Trophoblast cell (in vitro differentiated cells and primary cell): ENCODE results near the gene MSH4.
"Not testable (repeated sequence)": the region's sequence is repeated elsewhere in the genome, so short reads cannot be mapped to it uniquely, and the experiment has no call there.

Experiments
- DNase-seq, 2 donors: peaks; one replicate each; pipeline ENCODE4 v3.0.0-alpha.2; 2016
- H2AFZ ChIP-seq: 2 replicates; pipeline ENCODE4 v1.6.1; 2013; ENCODE audit warnings: low read length, moderate library complexity, mild to moderate bottlenecking; ENCODE audit not compliant: insufficient read depth, poor library complexity
- H2AK5ac ChIP-seq: 2 replicates; pipeline ENCODE4 v1.6.1; 2013; ENCODE audit warnings: mild to moderate bottlenecking, low read length
- H2BK120ac ChIP-seq: 2 replicates; pipeline ENCODE4 v1.6.1; 2013; ENCODE audit warnings: low read length, mild to moderate bottlenecking, moderate library complexity; ENCODE audit not compliant: insufficient read depth, poor library complexity
- H2BK12ac ChIP-seq: 2 replicates; pipeline ENCODE4 v1.6.1; 2013; ENCODE audit warnings: mild to moderate bottlenecking, low read length, moderate library complexity
- H2BK5ac ChIP-seq: 2 replicates; pipeline ENCODE4 v1.6.1; 2013; ENCODE audit warnings: low read length, low read depth, moderate library complexity, mild to moderate bottlenecking; ENCODE audit not compliant: poor library complexity
- H3K14ac ChIP-seq: 2 replicates; pipeline ENCODE4 v1.6.1; 2013; ENCODE audit warnings: mild to moderate bottlenecking, low read length
- H3K18ac ChIP-seq: 2 replicates; pipeline ENCODE4 v1.6.1; 2013; ENCODE audit warnings: mild to moderate bottlenecking, low read length
- H3K23ac ChIP-seq: 2 replicates; pipeline ENCODE4 v1.6.1; 2013; ENCODE audit warnings: low read length
- H3K27ac ChIP-seq: 2 replicates; pipeline ENCODE4 v1.5.1; 2013; ENCODE audit warnings: low read depth, mild to moderate bottlenecking, inconsistent platforms, low read length, moderate library complexity
- H3K27me3 ChIP-seq: 2 replicates; pipeline ENCODE4 v1.6.1; 2013; ENCODE audit warnings: inconsistent platforms, mild to moderate bottlenecking, low read length, moderate library complexity; ENCODE audit not compliant: insufficient read depth
- H3K36me3 ChIP-seq, 2 experiments: 1 replicate in 1 of 2; 2 replicates in 1 of 2; pipeline ENCODE4 v1.6.1; 2013; ENCODE audit warnings: low read length in 2 of 2, mild to moderate bottlenecking in 2 of 2, moderate library complexity in 1 of 2; ENCODE audit not compliant: insufficient read depth in 2 of 2, control insufficient read depth in 1 of 2
- H3K4ac ChIP-seq: 2 replicates; pipeline ENCODE4 v1.6.1; 2013; ENCODE audit warnings: low read depth, mild to moderate bottlenecking, low read length, moderate library complexity
- H3K4me1 ChIP-seq, 2 experiments: 1 replicate in 1 of 2; 2 replicates in 1 of 2; pipeline ENCODE4 v1.6.1; 2013; ENCODE audit warnings: low read length in 2 of 2, mild to moderate bottlenecking in 2 of 2, moderate library complexity in 1 of 2; ENCODE audit not compliant: insufficient read depth in 2 of 2, control insufficient read depth in 1 of 2
- H3K4me2 ChIP-seq: 2 replicates; pipeline ENCODE4 v1.6.1; 2013; ENCODE audit warnings: inconsistent platforms, mild to moderate bottlenecking, low read length, moderate library complexity
- H3K4me3 ChIP-seq: 2 replicates; pipeline ENCODE4 v1.5.1; 2013; ENCODE audit warnings: mild to moderate bottlenecking, low read depth, low read length, inconsistent platforms
- H3K79me1 ChIP-seq: one replicate; pipeline ENCODE4 v1.6.1; 2013; ENCODE audit warnings: low read length
- H3K79me2 ChIP-seq: 2 replicates; pipeline ENCODE4 v1.6.1; 2013; ENCODE audit warnings: low read length, mild to moderate bottlenecking; ENCODE audit not compliant: control insufficient read depth, insufficient read depth, poor library complexity
- H3K9ac ChIP-seq: 2 replicates; pipeline ENCODE4 v1.6.1; 2013; ENCODE audit warnings: mild to moderate bottlenecking, low read length
- H3K9me3 ChIP-seq: 2 replicates; pipeline ENCODE4 v1.6.1; 2013; ENCODE audit warnings: low read depth, mild to moderate bottlenecking, control low read depth, inconsistent platforms, low read length; ENCODE audit not compliant: insufficient read depth
- H4K12ac ChIP-seq: 2 replicates; pipeline ENCODE4 v1.6.1; 2013; ENCODE audit warnings: low read depth, mild to moderate bottlenecking, low read length, moderate library complexity
- H4K8ac ChIP-seq: 2 replicates; pipeline ENCODE4 v1.6.1; 2013; ENCODE audit warnings: low read depth, mild to moderate bottlenecking, low read length, moderate library complexity
- H4K91ac ChIP-seq: one replicate; pipeline ENCODE4 v1.6.1; 2013; ENCODE audit warnings: low read depth, mild to moderate bottlenecking, low read length, moderate library complexity
- WGBS: extraction: QIAGEN DNeasy Blood & Tissue Kit; methylation state at CpG from one replicate; pipeline ENCODE4 v1.1.7; 2013; ENCODE audit warnings: missing lambda C conversion rate; ENCODE audit not compliant: insufficient read length, insufficient coverage; ENCODE audit errors: extremely low coverage; 5-methylcytosine and 5-hydroxymethylcytosine counted together

Gene MSH4

GRCh38 chr1:75777812-75778211 is 18.9 kb upstream of the MSH4 start:
- not testable (repeated sequence) for H3K27me3 ChIP-seq, H3K79me1 ChIP-seq, H3K14ac ChIP-seq, H3K23ac ChIP-seq, H3K79me2 ChIP-seq, H3K9me3 ChIP-seq, H2AFZ ChIP-seq, H2AK5ac ChIP-seq, H2BK12ac ChIP-seq, H3K4me2 ChIP-seq, H2BK120ac ChIP-seq, H3K18ac ChIP-seq, H3K4me1 ChIP-seq, H4K12ac ChIP-seq, H3K9ac ChIP-seq, H3K4me3 ChIP-seq, H4K91ac ChIP-seq, H2BK5ac ChIP-seq, H3K4ac ChIP-seq, H3K27ac ChIP-seq, H3K36me3 ChIP-seq, DNase-seq, H4K8ac ChIP-seq
- WGBS: no CpG with 5 or more reads among the region's 4 CpGs

- not testable (repeated sequence) for H3K79me1 ChIP-seq, H2BK5ac ChIP-seq, H3K18ac ChIP-seq, H3K4me1 ChIP-seq, H4K12ac ChIP-seq, H3K4ac ChIP-seq, H2BK120ac ChIP-seq, H3K27me3 ChIP-seq, H3K79me2 ChIP-seq, H3K9ac ChIP-seq, H2BK12ac ChIP-seq, H3K27ac ChIP-seq, H3K23ac ChIP-seq, H3K4me3 ChIP-seq, H2AK5ac ChIP-seq, H4K8ac ChIP-seq, H4K91ac ChIP-seq, H3K36me3 ChIP-seq, H3K4me2 ChIP-seq, H3K14ac ChIP-seq, H3K9me3 ChIP-seq, H2AFZ ChIP-seq, DNase-seq
- WGBS: 97% methylated on average over 3 of the region's 5 CpGs
Measured at GRCh38 chr1:75778694-75779093, 18.0 kb upstream of the MSH4 start.

- WGBS: no CpG with 5 or more reads among the region's 4 CpGs
- not testable (repeated sequence) for H3K9ac ChIP-seq, H3K23ac ChIP-seq, H2BK120ac ChIP-seq, H3K27me3 ChIP-seq, H2BK5ac ChIP-seq, H3K4me1 ChIP-seq, H3K36me3 ChIP-seq, H3K9me3 ChIP-seq, H3K4me3 ChIP-seq, H2BK12ac ChIP-seq, H4K12ac ChIP-seq, H4K8ac ChIP-seq, H3K4me2 ChIP-seq, H3K14ac ChIP-seq, DNase-seq, H2AK5ac ChIP-seq, H3K27ac ChIP-seq, H3K79me1 ChIP-seq, H4K91ac ChIP-seq, H3K18ac ChIP-seq, H3K79me2 ChIP-seq, H3K4ac ChIP-seq, H2AFZ ChIP-seq
Measured at GRCh38 chr1:75780183-75780582, 16.5 kb upstream of the MSH4 start.

GRCh38 chr1:75783920-75784319 is 12.8 kb upstream of the MSH4 start:
- not testable (repeated sequence) for H3K79me2 ChIP-seq, H3K4ac ChIP-seq, H3K18ac ChIP-seq, H3K4me2 ChIP-seq, H3K9ac ChIP-seq, H3K4me1 ChIP-seq, H3K9me3 ChIP-seq, H3K27me3 ChIP-seq, H2BK5ac ChIP-seq, H3K4me3 ChIP-seq, H4K91ac ChIP-seq, H3K23ac ChIP-seq, H2AFZ ChIP-seq, H3K36me3 ChIP-seq, H3K27ac ChIP-seq, DNase-seq, H2BK120ac ChIP-seq, H3K14ac ChIP-seq, H4K12ac ChIP-seq, H4K8ac ChIP-seq, H2AK5ac ChIP-seq, H3K79me1 ChIP-seq, H2BK12ac ChIP-seq
- WGBS: no CpG with 5 or more reads among the region's 4 CpGs
